ENCODE measurements around the gene FARP2. TPM values are rescaled to one million over a fixed set of nuclear protein-coding genes. Genes with fewer than 3 reads are reported as not detected.

FARP2 gene
- total and polyA plus RNA-seq, 2 of the 13 experiments (the other 11 are each of a cell fraction or from before 2014, with no cell fraction given): 28.0 to 45.4 TPM

- TF ChIP-seq EP300 (IDR thresholded peaks at IDR 0.05; ENCODE audit: low read depth in 2 of 2, low read length in 2 of 2) (no peak), EP300 (CRISPR knock-in tag; IDR thresholded peaks at IDR 0.05; ENCODE audit: borderline replicate concordance) (no peak), MTA3 (CRISPR knock-in tag; IDR thresholded peaks at IDR 0.05) (0 out of 2 replicates have a peak, but pooled peaks have one; percentile 39), HNF4A (CRISPR knock-in tag; IDR thresholded peaks at IDR 0.05) (peak; percentile 29; the same call in 1 of the 2 replicates), ZBTB40 (IDR thresholded peaks at IDR 0.05) (no peak), ZBTB40 (CRISPR knock-in tag; IDR thresholded peaks at IDR 0.05) (peak; percentile 20; the same call in 1 of the 2 replicates), ZFP82 (CRISPR knock-in tag; IDR thresholded peaks at IDR 0.05; ENCODE audit: borderline replicate concordance) (no peak; the same call in 1 of the 2 replicates), ZNF282 (IDR thresholded peaks at IDR 0.05; ENCODE audit: partially characterized antibody) (no peak), ZNF773 (CRISPR knock-in tag; IDR thresholded peaks at IDR 0.05; ENCODE audit: borderline replicate concordance) (no peak), ARID5B (CRISPR knock-in tag; IDR thresholded peaks at IDR 0.05) (peak; percentile 34; the same call in 1 of the 2 replicates), AGO1 (IDR thresholded peaks at IDR 0.05; ENCODE audit: low read depth, low read length, poor library complexity, severe bottlenecking) (no peak), ZBTB42 (CRISPR knock-in tag; IDR thresholded peaks at IDR 0.05) (no peak), ZNF782 (CRISPR knock-in tag; IDR thresholded peaks at IDR 0.05; ENCODE audit: borderline replicate concordance) (no peak; the same call in none of the 2 replicates), ZBTB7B (CRISPR knock-in tag; IDR thresholded peaks at IDR 0.05) (no peak)
Measured at GRCh38 chr2:241315879-241316631, 40.0 kb upstream of the FARP2 start, which contains the start of gene SEPTIN2 (continued).

Data from HepG2 (cell line).